K562 (cell line): ENCODE results near the gene DHPS. TPM values are rescaled to one million over a fixed set of nuclear protein-coding genes. Genes with fewer than 3 reads are reported as not detected.
A peak's percentile ranks its signal among the peaks of the same experiment; 100 is the strongest.

ENCODE experiments used
- ATAC-seq: fragments of 200-7000 bp; cut with Tn5 transposase; 3 replicates; pipeline ENCODE4 v1.9.1; 2020; ENCODE audit warnings: moderate library complexity
- BruUV-seq: library from RNA; stranded (reverse); fragments of 400-500 nt; replicated peaks from 2 replicates; lab custom pipeline; 2021; lab: Mats Ljungman, UMichigan
- CTCF ChIA-PET: fragments of 300-600 bp; formaldehyde crosslinking; extraction: SDS; loops from one replicate; lab custom pipeline; 2021; ENCODE audit warnings: low intra/inter-chr PET ratio; lab: Yijun Ruan, JAX
- POLR2A ChIA-PET: fragments of 300-600, 350-650 bp; sonication (Branson Sonifier 250); formaldehyde crosslinking; extraction: SDS; loops from one replicate; lab custom pipeline; 2021; ENCODE audit warnings: antibody characterized with exemption, inconsistent platforms; lab: Yijun Ruan, JAX
- DNase-seq, 4 experiments: peaks; one replicate each; pipeline versions ENCODE4 v3.0.0 to v3.0.0-alpha.2; 2011 to 2018; ENCODE audit warnings: low spot score in 3 of 4, mixed read lengths in 3 of 4; ENCODE audit errors: extremely low read depth in 1 of 4
- FAIRE-seq: peaks from 2 replicates; lab custom pipeline; 2011; peaks lifted over from hg19 to GRCh38; lab: Jason Lieb, UNC
- H2AFZ ChIP-seq: 2 replicates; pipeline ENCODE4 v1.6.0; 2011; ENCODE audit warnings: low read depth, low read length, control low read depth, inconsistent platforms
- H3K27ac ChIP-seq: fragments of 200-600 bp; 3 replicates; pipeline ENCODE4 v1.8.0; 2011; ENCODE audit warnings: low read depth, mild to moderate bottlenecking, control low read depth, inconsistent platforms, low read length, moderate library complexity, mixed read lengths; ENCODE audit errors: extremely low read depth
- H3K27me3 ChIP-seq, 2 experiments: fragments of 300-600 bp in 1 of 2; 2 replicates in 1 of 2; 3 replicates in 1 of 2; pipeline versions ENCODE4 v1.6.0 to v1.8.0; 2011; ENCODE audit warnings: inconsistent platforms in 2 of 2, low read length in 2 of 2, mild to moderate bottlenecking in 1 of 2, mixed read lengths in 1 of 2, moderate library complexity in 1 of 2; ENCODE audit not compliant: control insufficient read depth in 2 of 2, insufficient read depth in 2 of 2
- H3K36me3 ChIP-seq: fragments of 300-600 bp; 3 replicates; pipeline ENCODE4 v1.8.0; 2011; ENCODE audit warnings: mild to moderate bottlenecking, low read length, inconsistent platforms; ENCODE audit not compliant: control insufficient read depth, insufficient read depth
- H3K4me1 ChIP-seq, 2 experiments: fragments of 200-600 bp in 1 of 2; replicated peaks in 1 of 2; 2 replicates in 1 of 2; 3 replicates in 1 of 2; pipeline versions ENCODE4 v1.5.1 to v1.8.0; 2011; ENCODE audit warnings: inconsistent platforms in 2 of 2, low read length in 2 of 2, mild to moderate bottlenecking in 1 of 2, mixed read lengths in 1 of 2, moderate library complexity in 1 of 2; ENCODE audit not compliant: control insufficient read depth in 2 of 2, insufficient read depth in 2 of 2
- H3K4me2 ChIP-seq: 2 replicates; pipeline ENCODE4 v1.6.1; 2011; ENCODE audit warnings: low read length, control low read depth, inconsistent platforms, mixed read lengths; ENCODE audit not compliant: insufficient read depth
- H3K4me3 ChIP-seq: fragments of 200-600 bp; sonication (generic), shearing (Covaris generic); 2 replicates; pipeline ENCODE4 v1.5.1; 2016; ENCODE audit warnings: control low read depth, inconsistent platforms
- H3K79me2 ChIP-seq: fragments of 200-600 bp; 3 replicates; pipeline ENCODE4 v1.8.0; 2011; ENCODE audit warnings: low read length, inconsistent platforms; ENCODE audit not compliant: control insufficient read depth, insufficient read depth
- H3K9ac ChIP-seq, 2 experiments: 2 replicates each; pipeline versions ENCODE4 v1.6.0 to v1.6.1; 2011; ENCODE audit warnings: low read depth in 2 of 2, low read length in 2 of 2, control low read depth in 1 of 2, inconsistent platforms in 1 of 2, mild to moderate bottlenecking in 1 of 2, mixed read lengths in 1 of 2; ENCODE audit not compliant: insufficient read depth in 1 of 2
- H3K9me1 ChIP-seq: one replicate; pipeline ENCODE4 v1.6.0; 2011; ENCODE audit warnings: inconsistent platforms, mild to moderate bottlenecking, low read length, moderate library complexity; ENCODE audit not compliant: control insufficient read depth, insufficient read depth
- H3K9me3 ChIP-seq: replicated peaks from 2 replicates; pipeline ENCODE4 v1.5.1; 2011; ENCODE audit warnings: low read depth, low read length, inconsistent platforms; ENCODE audit not compliant: control insufficient read depth, insufficient read depth
- H4K20me1 ChIP-seq: replicated peaks from 2 replicates; pipeline ENCODE4 v1.6.1; 2011; ENCODE audit warnings: low read length, inconsistent platforms, mixed read lengths; ENCODE audit not compliant: control insufficient read depth, insufficient read depth
- CLOCK ChIP-seq: fragments of 250-450 bp; sonication (Bioruptor Pico); IDR thresholded peaks from 2 replicates; pipeline ENCODE4 v1.4.0; 2020; ENCODE audit warnings: mild to moderate bottlenecking, moderate library complexity, borderline replicate concordance
- E2F8 ChIP-seq: fragments of 450-650 bp; IDR thresholded peaks from 2 replicates; pipeline ENCODE4 v1.7.1; 2018; ENCODE audit warnings: mild to moderate bottlenecking, low read depth; ENCODE audit not compliant: partially characterized antibody
- FOS ChIP-seq: IDR thresholded peaks from 3 replicates; pipeline ENCODE4 v1.6.1; 2011; ENCODE audit not compliant: insufficient read length; ENCODE audit errors: extremely low read depth
- POLR2G ChIP-seq: fragments of 200-400 bp; formaldehyde crosslinking; IDR thresholded peaks from 2 replicates; pipeline ENCODE4 v1.6.1; 2017; ENCODE audit warnings: low read depth, mild to moderate bottlenecking, antibody characterized with exemption, low read length, moderate library complexity
- ZNF121 ChIP-seq: sonication (generic); formaldehyde crosslinking; conservative IDR thresholded peaks from 2 replicates; pipeline ENCODE4 v1.8.0; 2022; ENCODE audit warnings: missing genetic modification reagents
- ZNF184 ChIP-seq: sonication (generic); formaldehyde crosslinking; IDR thresholded peaks from 2 replicates; pipeline ENCODE4 v1.5.0; 2020; ENCODE audit warnings: missing genetic modification reagents
- WGBS: fragments of 100-300 bp; shearing (Covaris generic); methylation state at CpG from one replicate; pipeline ENCODE4 v1.1.6; 2016; ENCODE audit warnings: low coverage, mixed read lengths; ENCODE audit not compliant: insufficient coverage; ENCODE audit errors: missing lambda C conversion rate; 5-methylcytosine and 5-hydroxymethylcytosine counted together
- in situ Hi-C: fragments of 300-500 bp; cut with MboI; formaldehyde crosslinking; loops from 4 replicates; pipeline ENCODE4 v1.15.0; 2018; ENCODE audit warnings: inconsistent platforms, mixed read lengths
- intact Hi-C: fragments of 100-400 bp; cut with micrococcal nuclease; formaldehyde crosslinking; loops from 2 replicates; pipeline ENCODE4 v1.14.2; 2022
- polyA plus RNA-seq, 8 experiments: library from polyadenylated mRNA; depleted of rRNA in 4 of 8; stranded (reverse) in 5 of 8; unstranded in 3 of 8; fragments of >200 nt; fragmentation: Nextera tagmentation in 2 of 8; fragmentation: Illumina TruSeq in 1 of 8; extraction: Ambion mirVana in 2 of 8; extraction: Trizol in 1 of 8; gene quantifications; 2 replicates each; pipeline versions ENCODE4 v1.2.1 to v1.2.3, GENCODE V29; 2011 to 2014; ENCODE audit warnings: inconsistent platforms in 1 of 8, missing spikeins in 1 of 8
- total RNA-seq, 7 experiments: library from RNA; depleted of rRNA in 6 of 7; stranded (reverse); fragments of >200 nt in 6 of 7; fragmentation: Illumina TruSeq in 2 of 7; extraction: Trizol in 2 of 7; gene quantifications; 2 replicates each; pipeline versions ENCODE4 v1.2.1 to v1.2.3, GENCODE V29; 2011 to 2021; ENCODE audit warnings: low replicate concordance in 1 of 7

The DHPS gene
- total and polyA plus RNA-seq, 9 of the 15 experiments (the other 6 are each of a cell fraction or from before 2014, with no cell fraction given) = 47.1 to 110 (median 79.9) TPM

- TF ChIP-seq FOS = no peak
- TF ChIP-seq POLR2G = no peak
- TF ChIP-seq ZNF184 (CRISPR knock-in tag) = no peak
These were observed 38.6 kb upstream of the DHPS start (continued) for GRCh38 chr19:12720296-12720695.

DNA sequence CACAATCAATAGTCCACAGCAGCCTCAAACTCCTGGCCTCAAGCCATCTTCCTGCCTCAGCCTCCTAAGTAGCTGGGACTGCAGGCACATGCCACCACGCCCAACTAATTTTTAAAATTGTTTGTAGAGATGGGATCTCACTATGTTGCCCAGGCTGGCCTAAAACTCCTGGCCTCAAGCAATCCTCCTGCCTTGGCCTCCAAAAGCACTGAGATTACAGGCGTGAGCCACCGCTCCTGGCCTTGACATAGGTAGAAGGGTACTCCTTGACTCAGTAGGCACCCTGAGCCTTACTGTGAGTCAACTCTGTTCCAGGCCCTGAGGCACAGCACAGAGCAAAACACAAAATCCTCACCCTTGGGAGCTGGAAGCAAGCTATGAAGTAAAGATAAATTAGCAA, 34.2 kb upstream of the DHPS start:
- peaks cover 92% of the 10 kb centered on the region for H3K36me3 ChIP-seq
- in situ Hi-C loops = no loop called here

More for the DNA sequence above, 34.2 kb upstream of the DHPS start:
- ChIA-PET CTCF (interaction anchor here (1.0 kb wide), 1 partner anchor 132 kb away, joined by 4 read pairs; no protein-coding TSS in a partner anchor), POLR2A (interaction anchor here (0.6 to 0.8 kb wide), 2 partner anchors 14 to 50 kb away, joined by 3 read pairs; no protein-coding TSS in a partner anchor)
- Histone ChIP-seq H3K9me1 (peaks cover 7% of the 10 kb centered on the region), H3K79me2 (peaks cover 57% of the 10 kb centered on the region), H3K27me3 (no peaks in the 10 kb centered on the region), H4K20me1 (peaks cover 13% of the 10 kb centered on the region), H2AFZ (no peak overlapping the region), H3K4me3 (no peak overlapping the region), H3K9ac (no peak overlapping the region), H3K9me3 (no peaks in the 10 kb centered on the region), H3K4me2 (no peak overlapping the region), H3K4me1 (peaks cover 8 to 37% of the 10 kb centered on the region in 2 experiments; a peak in 3 of 5 replicates), H3K27ac (no peak overlapping the region)
- no TSS peak for BruUV-seq
- DNase-seq (no peak), ATAC-seq (no peak), FAIRE-seq (no peak)
- TF ChIP-seq CLOCK (CRISPR knock-in tag) (no peak), ZNF121 (CRISPR knock-in tag) (peak; percentile 92), E2F8 (no peak)
- 100% methylated on average over 3 of the region's 3 CpGs for WGBS
- intact Hi-C loops = loop anchor here (2.0 kb wide), 1 partner anchor 131 kb away; no protein-coding TSS in a partner anchor
